Muscle layer of duodenum (tissue), 2 donors: Measurements from ENCODE around the gene GGTLC2.
"Not testable (repeated sequence)": the region's sequence is repeated elsewhere in the genome, so short reads cannot be mapped to it uniquely, and the experiment has no call there.

Experiments
- H3K27ac ChIP-seq: one replicate; pipeline ENCODE4 v1.7.0; 2013; ENCODE audit warnings: mild to moderate bottlenecking, low read length
- H3K27me3 ChIP-seq: one replicate; pipeline ENCODE4 v1.7.0; 2013; ENCODE audit warnings: low read depth, mild to moderate bottlenecking, control low read depth, low read length
- H3K36me3 ChIP-seq, 2 donors: one replicate each; pipeline ENCODE4 v1.7.0; 2013; ENCODE audit warnings: low read length in 2 of 2, control low read depth in 1 of 2, mild to moderate bottlenecking in 1 of 2; ENCODE audit not compliant: insufficient read depth in 2 of 2, control insufficient read depth in 1 of 2
- H3K4me1 ChIP-seq, 2 donors: one replicate each; pipeline ENCODE4 v1.7.0; 2013; ENCODE audit warnings: low read length in 2 of 2, mild to moderate bottlenecking in 2 of 2, control low read depth in 1 of 2, moderate library complexity in 1 of 2; ENCODE audit not compliant: insufficient read depth in 2 of 2, control insufficient read depth in 1 of 2
- H3K4me3 ChIP-seq, 2 donors: one replicate each; pipeline ENCODE4 v1.7.0; 2013; ENCODE audit warnings: low read length in 2 of 2, low read depth in 1 of 2, mild to moderate bottlenecking in 1 of 2
- H3K9me3 ChIP-seq, 2 donors: one replicate each; pipeline ENCODE4 v1.7.0; 2013; ENCODE audit warnings: low read length in 2 of 2, control low read depth in 1 of 2, mild to moderate bottlenecking in 1 of 2; ENCODE audit not compliant: control insufficient read depth in 1 of 2
- donor health status: healthy.

The GGTLC2 gene

GRCh38 chr22:22685586-22685985 lies 41.2 kb downstream of the GGTLC2 start:
- H3K4me3 ChIP-seq: no peak overlapping the region
- no peaks in the 10 kb centered on the region for H3K36me3 ChIP-seq
- peaks cover 0 to 9% of the 10 kb centered on the region in 2 donors for H3K4me1 ChIP-seq
- no peaks in the 10 kb centered on the region for H3K9me3 ChIP-seq
- no peaks in the 10 kb centered on the region for H3K27me3 ChIP-seq
- H3K27ac ChIP-seq: no peak overlapping the region

- not testable (repeated sequence) for H3K27me3 ChIP-seq, H3K27ac ChIP-seq, H3K4me3 ChIP-seq, H3K4me1 ChIP-seq, H3K9me3 ChIP-seq, H3K36me3 ChIP-seq
Measured at GRCh38 chr22:22686202-22687115, 42.0 kb downstream of the GGTLC2 start.

GRCh38 chr22:22687638-22688500 lies 43.5 kb downstream of the GGTLC2 start:
- Histone ChIP-seq H3K27me3 (no peaks in the 10 kb centered on the region), H3K4me3 (no peak overlapping the region), H3K36me3 (no peaks in the 10 kb centered on the region), H3K4me1 (peaks cover 0 to 5% of the 10 kb centered on the region in 2 donors), H3K27ac (no peak overlapping the region), H3K9me3 (no peaks in the 10 kb centered on the region)

DNA sequence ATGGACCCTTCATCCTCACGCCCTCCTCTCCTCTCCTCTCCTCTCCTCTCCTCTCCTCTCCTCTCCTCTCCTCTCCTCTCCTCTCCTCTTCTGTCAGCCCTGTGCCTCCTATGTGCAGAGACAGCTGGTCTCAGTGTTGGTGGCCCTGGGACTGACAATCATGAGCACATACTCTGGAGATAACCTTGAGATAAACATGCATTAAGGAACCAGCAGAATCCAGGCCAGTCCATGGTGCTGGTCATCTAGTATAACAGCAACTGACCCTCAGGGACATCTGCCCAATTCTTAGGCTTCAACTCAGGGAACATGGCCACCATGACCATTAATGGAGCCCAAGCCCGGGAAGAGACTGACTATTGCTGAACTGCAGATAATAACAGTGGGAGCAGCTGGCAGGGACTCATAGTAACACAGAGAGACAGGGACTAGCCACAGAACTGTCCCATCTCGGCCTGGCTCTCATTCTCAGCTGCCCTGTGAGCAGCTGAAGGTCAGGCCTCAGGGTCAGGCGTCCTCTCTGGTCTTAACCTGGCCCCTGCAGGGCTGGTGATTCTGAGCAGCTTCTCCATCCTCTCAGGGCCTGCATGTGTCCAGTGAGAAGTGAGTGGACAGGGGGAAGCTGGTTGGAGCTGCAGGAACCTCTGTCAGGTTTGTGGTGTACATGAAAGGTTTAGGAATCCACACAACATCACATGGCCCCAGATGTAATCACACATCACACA lies 45.4 kb downstream of the GGTLC2 start:
- Histone ChIP-seq H3K4me1 (no peaks in the 10 kb centered on the region), H3K27me3 (no peaks in the 10 kb centered on the region), H3K27ac (no peak overlapping the region), H3K9me3 (no peaks in the 10 kb centered on the region), H3K4me3 (no peak overlapping the region), H3K36me3 (no peaks in the 10 kb centered on the region)

DNA sequence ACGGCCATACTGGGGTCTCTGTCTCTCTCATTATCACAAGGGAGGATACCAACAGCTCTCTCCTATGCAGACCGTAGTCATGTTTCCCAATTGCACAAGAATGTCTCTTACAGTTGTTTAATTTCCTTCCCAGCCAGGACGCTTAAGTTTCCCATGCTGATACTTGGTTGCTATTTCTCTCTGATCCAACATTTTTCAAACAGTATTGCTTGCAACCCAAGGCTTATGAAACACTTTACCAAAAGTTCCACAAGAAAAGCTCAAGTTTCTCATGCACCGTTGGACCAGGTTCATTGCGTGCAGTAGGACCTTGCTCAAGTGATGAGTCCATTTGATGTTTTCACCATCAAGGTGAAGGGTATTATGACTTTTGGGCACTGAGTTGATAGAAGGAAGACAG lies 46.6 kb downstream of the GGTLC2 start:
- Histone ChIP-seq H3K9me3 (no peaks in the 10 kb centered on the region), H3K4me3 (no peak overlapping the region), H3K27ac (no peak overlapping the region), H3K27me3 (no peaks in the 10 kb centered on the region), H3K4me1 (no peaks in the 10 kb centered on the region), H3K36me3 (no peaks in the 10 kb centered on the region)

GRCh38 chr22:22691716-22692701 lies 47.6 kb downstream of the GGTLC2 start:
- no peaks in the 10 kb centered on the region for H3K27me3 ChIP-seq
- no peak overlapping the region for H3K4me3 ChIP-seq
- H3K27ac ChIP-seq: no peak overlapping the region
- H3K36me3 ChIP-seq: no peaks in the 10 kb centered on the region
- no peaks in the 10 kb centered on the region for H3K4me1 ChIP-seq
- no peaks in the 10 kb centered on the region for H3K9me3 ChIP-seq

GRCh38 chr22:22692707-22693530 lies 48.5 kb downstream of the GGTLC2 start:
- Histone ChIP-seq H3K4me1 (no peaks in the 10 kb centered on the region), H3K27me3 (no peaks in the 10 kb centered on the region), H3K4me3 (no peak overlapping the region), H3K27ac (no peak overlapping the region), H3K36me3 (no peaks in the 10 kb centered on the region), H3K9me3 (no peaks in the 10 kb centered on the region)

- Histone ChIP-seq H3K4me3 (no peak overlapping the region), H3K27me3 (no peaks in the 10 kb centered on the region), H3K27ac (no peak overlapping the region), H3K36me3 (no peaks in the 10 kb centered on the region), H3K9me3 (no peaks in the 10 kb centered on the region), H3K4me1 (no peaks in the 10 kb centered on the region)
Measured at GRCh38 chr22:22693531-22693884, 49.1 kb downstream of the GGTLC2 start.

DNA sequence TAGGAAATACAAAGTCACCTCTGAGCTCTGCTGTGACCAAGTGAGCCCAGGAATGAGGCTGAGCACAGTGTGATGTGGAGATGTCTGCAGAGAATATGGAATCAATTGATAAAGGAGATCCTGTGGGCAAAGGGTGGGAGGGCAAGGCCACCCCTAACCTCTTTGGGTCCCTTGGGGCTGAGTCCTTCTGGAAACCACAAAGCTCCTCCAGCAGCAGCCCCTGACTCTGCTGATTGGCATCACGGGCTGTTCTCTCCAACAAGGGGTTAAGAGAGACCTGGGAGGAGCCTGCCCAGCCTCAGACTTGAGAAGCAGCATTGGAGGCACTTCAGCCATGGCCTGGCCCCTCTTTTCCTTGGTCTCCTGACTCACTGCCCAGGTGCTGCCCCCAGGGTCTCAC lies 49.7 kb downstream of the GGTLC2 start:
- H3K9me3 ChIP-seq: no peaks in the 10 kb centered on the region
- H3K4me3 ChIP-seq: no peak overlapping the region
- no peaks in the 10 kb centered on the region for H3K36me3 ChIP-seq
- no peaks in the 10 kb centered on the region for H3K27me3 ChIP-seq
- H3K4me1 ChIP-seq: no peaks in the 10 kb centered on the region
- H3K27ac ChIP-seq: no peak overlapping the region

DNA sequence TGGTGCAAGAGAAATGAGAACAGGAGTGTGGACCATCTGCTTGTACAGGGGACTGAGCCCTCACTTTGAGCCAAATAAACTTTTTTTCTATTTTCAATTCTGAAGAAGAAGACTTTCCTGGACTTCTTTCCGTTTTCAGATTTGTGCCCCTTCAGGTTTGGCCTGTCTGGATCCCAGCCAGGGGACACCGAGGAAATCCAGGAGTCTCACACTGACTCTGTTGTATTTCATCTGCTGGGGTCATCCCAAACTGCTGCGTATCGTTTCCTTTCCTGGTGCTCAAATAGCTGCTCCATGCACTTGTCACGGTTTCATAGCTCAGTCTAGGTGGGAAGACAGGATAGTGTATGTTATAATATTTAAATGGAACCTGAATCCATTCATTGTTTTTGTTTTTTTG lies 51.7 kb downstream of the GGTLC2 start:
- no peaks in the 10 kb centered on the region for H3K9me3 ChIP-seq

More for the DNA sequence above, 51.7 kb downstream of the GGTLC2 start:
- Histone ChIP-seq H3K4me1 (no peaks in the 10 kb centered on the region), H3K27ac (no peak overlapping the region), H3K36me3 (no peaks in the 10 kb centered on the region), H3K4me3 (no peak overlapping the region), H3K27me3 (no peaks in the 10 kb centered on the region)
